ENCODE measurements around the gene NYAP1.

DNA sequence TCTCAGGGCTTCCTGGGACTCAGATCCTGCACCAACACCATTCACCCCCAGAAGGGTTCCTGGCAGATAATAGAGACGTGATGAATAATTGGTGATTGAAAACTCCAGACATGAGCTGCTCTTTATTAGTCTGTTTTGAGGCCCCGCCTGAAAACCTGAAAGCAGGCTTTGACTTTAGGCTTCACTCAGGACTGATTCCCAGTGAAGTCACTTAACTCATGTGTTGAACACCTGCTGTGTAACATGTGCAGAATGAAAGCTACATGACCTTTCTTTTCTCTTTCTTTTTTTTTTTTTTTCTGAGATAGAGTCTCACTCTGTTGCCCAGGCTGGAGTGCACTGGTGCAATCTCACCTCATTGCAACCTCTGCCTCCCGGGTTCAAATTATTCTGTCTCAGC, 28.5 kb upstream of the NYAP1 start:
- TF ChIP-seq, protein P1, sequence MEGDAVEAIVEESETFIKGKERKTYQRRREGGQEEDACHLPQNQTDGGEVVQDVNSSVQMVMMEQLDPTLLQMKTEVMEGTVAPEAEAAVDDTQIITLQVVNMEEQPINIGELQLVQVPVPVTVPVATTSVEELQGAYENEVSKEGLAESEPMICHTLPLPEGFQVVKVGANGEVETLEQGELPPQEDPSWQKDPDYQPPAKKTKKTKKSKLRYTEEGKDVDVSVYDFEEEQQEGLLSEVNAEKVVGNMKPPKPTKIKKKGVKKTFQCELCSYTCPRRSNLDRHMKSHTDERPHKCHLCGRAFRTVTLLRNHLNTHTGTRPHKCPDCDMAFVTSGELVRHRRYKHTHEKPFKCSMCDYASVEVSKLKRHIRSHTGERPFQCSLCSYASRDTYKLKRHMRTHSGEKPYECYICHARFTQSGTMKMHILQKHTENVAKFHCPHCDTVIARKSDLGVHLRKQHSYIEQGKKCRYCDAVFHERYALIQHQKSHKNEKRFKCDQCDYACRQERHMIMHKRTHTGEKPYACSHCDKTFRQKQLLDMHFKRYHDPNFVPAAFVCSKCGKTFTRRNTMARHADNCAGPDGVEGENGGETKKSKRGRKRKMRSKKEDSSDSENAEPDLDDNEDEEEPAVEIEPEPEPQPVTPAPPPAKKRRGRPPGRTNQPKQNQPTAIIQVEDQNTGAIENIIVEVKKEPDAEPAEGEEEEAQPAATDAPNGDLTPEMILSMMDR (IDR thresholded peaks at IDR 0.05), result no peak
- no peak for TF ChIP-seq ZFX (IDR thresholded peaks at IDR 0.05; ENCODE audit: borderline replicate concordance)

Measured in 22Rv1 (cell line).